ENCODE results near the gene SLC11A2. TPM values are rescaled to one million over a fixed set of nuclear protein-coding genes. Genes with fewer than 3 reads are reported as not detected.

Gene SLC11A2
- total and polyA plus RNA-seq, 2 experiments from 2014 or later = 19.4 to 48.9 TPM

DNA sequence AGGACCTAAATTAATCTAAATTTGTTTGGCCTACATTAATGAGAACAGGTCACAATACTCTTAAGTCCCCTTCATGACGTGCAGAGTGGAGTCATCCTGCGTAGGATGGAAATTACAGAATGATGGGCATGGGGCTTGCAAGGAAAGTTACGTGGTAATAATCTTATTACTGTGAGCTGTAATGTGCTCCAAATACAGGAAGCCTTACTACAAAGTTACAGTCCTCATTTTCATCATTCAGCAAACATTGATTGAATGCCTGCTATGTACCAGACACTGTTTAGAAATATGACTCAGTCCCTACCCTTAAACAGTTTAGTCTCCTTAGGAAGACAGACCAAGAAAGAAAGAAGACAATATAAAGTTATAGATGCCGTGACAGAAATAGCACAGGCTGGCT, 64.5 kb downstream of the SLC11A2 start:
- ATAC-seq (no peak), DNase-seq (ENCODE audit: low spot score) (no peak)
- H3K4me1 ChIP-seq (ENCODE audit: insufficient read depth) = no peaks in the 10 kb centered on the region
- H4K20me1 ChIP-seq (replicated peaks; ENCODE audit: insufficient read depth) = no peaks in the 10 kb centered on the region
- no peaks in the 10 kb centered on the region for H3K9me2 ChIP-seq (ENCODE audit: insufficient read depth)
- Mint-ChIP-seq H3K36me3 (ENCODE audit: low read depth) (no peaks in the 10 kb centered on the region), H3K4me1 (no peaks in the 10 kb centered on the region), H3K9me3 (no peaks in the 10 kb centered on the region; the same call in 2 of the 3 replicates), H3K27ac (no peak overlapping the region), H3K4me3 (no peak overlapping the region), H3K27me3 (ENCODE audit: insufficient read depth, low read depth, poor library complexity) (peaks cover 4% of the 10 kb centered on the region)
- no peaks in the 10 kb centered on the region for H3K36me3 ChIP-seq (ENCODE audit: insufficient read depth)
- TF ChIP-seq ZNF114 (CRISPR knock-in tag; IDR thresholded peaks at IDR 0.05) (no peak), EZH2phosphoT487 (IDR thresholded peaks at IDR 0.05; ENCODE audit: unreplicated experiment) (no peak)
- TF ChIP-seq, protein P1, sequence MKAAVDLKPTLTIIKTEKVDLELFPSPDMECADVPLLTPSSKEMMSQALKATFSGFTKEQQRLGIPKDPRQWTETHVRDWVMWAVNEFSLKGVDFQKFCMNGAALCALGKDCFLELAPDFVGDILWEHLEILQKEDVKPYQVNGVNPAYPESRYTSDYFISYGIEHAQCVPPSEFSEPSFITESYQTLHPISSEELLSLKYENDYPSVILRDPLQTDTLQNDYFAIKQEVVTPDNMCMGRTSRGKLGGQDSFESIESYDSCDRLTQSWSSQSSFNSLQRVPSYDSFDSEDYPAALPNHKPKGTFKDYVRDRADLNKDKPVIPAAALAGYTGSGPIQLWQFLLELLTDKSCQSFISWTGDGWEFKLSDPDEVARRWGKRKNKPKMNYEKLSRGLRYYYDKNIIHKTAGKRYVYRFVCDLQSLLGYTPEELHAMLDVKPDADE (IDR thresholded peaks at IDR 0.05) = no peak
- TF ChIP-seq, protein P2, sequence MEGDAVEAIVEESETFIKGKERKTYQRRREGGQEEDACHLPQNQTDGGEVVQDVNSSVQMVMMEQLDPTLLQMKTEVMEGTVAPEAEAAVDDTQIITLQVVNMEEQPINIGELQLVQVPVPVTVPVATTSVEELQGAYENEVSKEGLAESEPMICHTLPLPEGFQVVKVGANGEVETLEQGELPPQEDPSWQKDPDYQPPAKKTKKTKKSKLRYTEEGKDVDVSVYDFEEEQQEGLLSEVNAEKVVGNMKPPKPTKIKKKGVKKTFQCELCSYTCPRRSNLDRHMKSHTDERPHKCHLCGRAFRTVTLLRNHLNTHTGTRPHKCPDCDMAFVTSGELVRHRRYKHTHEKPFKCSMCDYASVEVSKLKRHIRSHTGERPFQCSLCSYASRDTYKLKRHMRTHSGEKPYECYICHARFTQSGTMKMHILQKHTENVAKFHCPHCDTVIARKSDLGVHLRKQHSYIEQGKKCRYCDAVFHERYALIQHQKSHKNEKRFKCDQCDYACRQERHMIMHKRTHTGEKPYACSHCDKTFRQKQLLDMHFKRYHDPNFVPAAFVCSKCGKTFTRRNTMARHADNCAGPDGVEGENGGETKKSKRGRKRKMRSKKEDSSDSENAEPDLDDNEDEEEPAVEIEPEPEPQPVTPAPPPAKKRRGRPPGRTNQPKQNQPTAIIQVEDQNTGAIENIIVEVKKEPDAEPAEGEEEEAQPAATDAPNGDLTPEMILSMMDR (conservative IDR thresholded peaks at IDR 0.05; ENCODE audit: low read depth in 2 of 2) = no peak
- H3K79me2 ChIP-seq (replicated peaks; ENCODE audit: insufficient read depth) = no peaks in the 10 kb centered on the region
- no peak overlapping the region for H3K27ac ChIP-seq (ENCODE audit: low read depth)
- H3K4me3 ChIP-seq = no peak overlapping the region
- H3K27me3 ChIP-seq (ENCODE audit: insufficient read depth) = no peaks in the 10 kb centered on the region
- H3F3A ChIP-seq (replicated peaks; ENCODE audit: low read depth) = no peaks in the 10 kb centered on the region
- H2AFZ ChIP-seq = no peak overlapping the region
- no peak overlapping the region for H3K4me2 ChIP-seq

DNA sequence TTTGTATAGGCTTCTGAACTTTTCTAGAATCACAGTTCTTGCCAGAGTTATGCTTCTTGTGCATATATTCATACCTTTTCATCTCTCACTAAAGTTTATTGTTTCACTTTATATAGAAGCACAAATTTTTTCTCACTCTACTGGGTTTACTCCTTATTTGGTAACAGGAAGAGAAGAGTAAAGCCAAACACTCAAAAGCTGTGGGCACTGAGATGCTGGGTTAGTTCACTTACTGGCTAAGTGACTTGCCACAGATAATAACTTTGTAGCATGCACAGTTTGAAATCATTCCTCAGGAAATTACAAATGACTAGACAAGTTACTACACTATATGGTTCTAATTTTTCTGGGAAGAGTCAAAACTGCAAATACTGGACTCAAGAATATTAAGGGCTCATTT, 66.1 kb downstream of the SLC11A2 start:
- no peak overlapping the region for H2AFZ ChIP-seq
- DNase-seq (ENCODE audit: low spot score) (no peak), ATAC-seq (no peak)
- H3K27ac Mint-ChIP-seq = no peak overlapping the region
- H3K4me1 Mint-ChIP-seq = no peaks in the 10 kb centered on the region
- H3K36me3 ChIP-seq (ENCODE audit: insufficient read depth) = no peaks in the 10 kb centered on the region
- H4K20me1 ChIP-seq (replicated peaks; ENCODE audit: insufficient read depth) = no peaks in the 10 kb centered on the region
- no peak overlapping the region for H3K4me2 ChIP-seq
- no peaks in the 10 kb centered on the region for H3K79me2 ChIP-seq (replicated peaks; ENCODE audit: insufficient read depth)
- no peaks in the 10 kb centered on the region for H3K27me3 ChIP-seq (ENCODE audit: insufficient read depth)
- H3K4me3 Mint-ChIP-seq = no peak overlapping the region
- H3K9me3 Mint-ChIP-seq = no peaks in the 10 kb centered on the region; the same call in 2 of the 3 replicates
- H3K36me3 Mint-ChIP-seq (ENCODE audit: low read depth) = no peaks in the 10 kb centered on the region
- H3K27me3 Mint-ChIP-seq (ENCODE audit: insufficient read depth, low read depth, poor library complexity) = peaks cover 3% of the 10 kb centered on the region
- H3F3A ChIP-seq (replicated peaks; ENCODE audit: low read depth) = no peaks in the 10 kb centered on the region
- H3K4me1 ChIP-seq (ENCODE audit: insufficient read depth) = no peaks in the 10 kb centered on the region
- no peak overlapping the region for H3K27ac ChIP-seq (ENCODE audit: low read depth)
- no peak overlapping the region for H3K4me3 ChIP-seq
- no peaks in the 10 kb centered on the region for H3K9me2 ChIP-seq (ENCODE audit: insufficient read depth)
- TF ChIP-seq, protein P3, sequence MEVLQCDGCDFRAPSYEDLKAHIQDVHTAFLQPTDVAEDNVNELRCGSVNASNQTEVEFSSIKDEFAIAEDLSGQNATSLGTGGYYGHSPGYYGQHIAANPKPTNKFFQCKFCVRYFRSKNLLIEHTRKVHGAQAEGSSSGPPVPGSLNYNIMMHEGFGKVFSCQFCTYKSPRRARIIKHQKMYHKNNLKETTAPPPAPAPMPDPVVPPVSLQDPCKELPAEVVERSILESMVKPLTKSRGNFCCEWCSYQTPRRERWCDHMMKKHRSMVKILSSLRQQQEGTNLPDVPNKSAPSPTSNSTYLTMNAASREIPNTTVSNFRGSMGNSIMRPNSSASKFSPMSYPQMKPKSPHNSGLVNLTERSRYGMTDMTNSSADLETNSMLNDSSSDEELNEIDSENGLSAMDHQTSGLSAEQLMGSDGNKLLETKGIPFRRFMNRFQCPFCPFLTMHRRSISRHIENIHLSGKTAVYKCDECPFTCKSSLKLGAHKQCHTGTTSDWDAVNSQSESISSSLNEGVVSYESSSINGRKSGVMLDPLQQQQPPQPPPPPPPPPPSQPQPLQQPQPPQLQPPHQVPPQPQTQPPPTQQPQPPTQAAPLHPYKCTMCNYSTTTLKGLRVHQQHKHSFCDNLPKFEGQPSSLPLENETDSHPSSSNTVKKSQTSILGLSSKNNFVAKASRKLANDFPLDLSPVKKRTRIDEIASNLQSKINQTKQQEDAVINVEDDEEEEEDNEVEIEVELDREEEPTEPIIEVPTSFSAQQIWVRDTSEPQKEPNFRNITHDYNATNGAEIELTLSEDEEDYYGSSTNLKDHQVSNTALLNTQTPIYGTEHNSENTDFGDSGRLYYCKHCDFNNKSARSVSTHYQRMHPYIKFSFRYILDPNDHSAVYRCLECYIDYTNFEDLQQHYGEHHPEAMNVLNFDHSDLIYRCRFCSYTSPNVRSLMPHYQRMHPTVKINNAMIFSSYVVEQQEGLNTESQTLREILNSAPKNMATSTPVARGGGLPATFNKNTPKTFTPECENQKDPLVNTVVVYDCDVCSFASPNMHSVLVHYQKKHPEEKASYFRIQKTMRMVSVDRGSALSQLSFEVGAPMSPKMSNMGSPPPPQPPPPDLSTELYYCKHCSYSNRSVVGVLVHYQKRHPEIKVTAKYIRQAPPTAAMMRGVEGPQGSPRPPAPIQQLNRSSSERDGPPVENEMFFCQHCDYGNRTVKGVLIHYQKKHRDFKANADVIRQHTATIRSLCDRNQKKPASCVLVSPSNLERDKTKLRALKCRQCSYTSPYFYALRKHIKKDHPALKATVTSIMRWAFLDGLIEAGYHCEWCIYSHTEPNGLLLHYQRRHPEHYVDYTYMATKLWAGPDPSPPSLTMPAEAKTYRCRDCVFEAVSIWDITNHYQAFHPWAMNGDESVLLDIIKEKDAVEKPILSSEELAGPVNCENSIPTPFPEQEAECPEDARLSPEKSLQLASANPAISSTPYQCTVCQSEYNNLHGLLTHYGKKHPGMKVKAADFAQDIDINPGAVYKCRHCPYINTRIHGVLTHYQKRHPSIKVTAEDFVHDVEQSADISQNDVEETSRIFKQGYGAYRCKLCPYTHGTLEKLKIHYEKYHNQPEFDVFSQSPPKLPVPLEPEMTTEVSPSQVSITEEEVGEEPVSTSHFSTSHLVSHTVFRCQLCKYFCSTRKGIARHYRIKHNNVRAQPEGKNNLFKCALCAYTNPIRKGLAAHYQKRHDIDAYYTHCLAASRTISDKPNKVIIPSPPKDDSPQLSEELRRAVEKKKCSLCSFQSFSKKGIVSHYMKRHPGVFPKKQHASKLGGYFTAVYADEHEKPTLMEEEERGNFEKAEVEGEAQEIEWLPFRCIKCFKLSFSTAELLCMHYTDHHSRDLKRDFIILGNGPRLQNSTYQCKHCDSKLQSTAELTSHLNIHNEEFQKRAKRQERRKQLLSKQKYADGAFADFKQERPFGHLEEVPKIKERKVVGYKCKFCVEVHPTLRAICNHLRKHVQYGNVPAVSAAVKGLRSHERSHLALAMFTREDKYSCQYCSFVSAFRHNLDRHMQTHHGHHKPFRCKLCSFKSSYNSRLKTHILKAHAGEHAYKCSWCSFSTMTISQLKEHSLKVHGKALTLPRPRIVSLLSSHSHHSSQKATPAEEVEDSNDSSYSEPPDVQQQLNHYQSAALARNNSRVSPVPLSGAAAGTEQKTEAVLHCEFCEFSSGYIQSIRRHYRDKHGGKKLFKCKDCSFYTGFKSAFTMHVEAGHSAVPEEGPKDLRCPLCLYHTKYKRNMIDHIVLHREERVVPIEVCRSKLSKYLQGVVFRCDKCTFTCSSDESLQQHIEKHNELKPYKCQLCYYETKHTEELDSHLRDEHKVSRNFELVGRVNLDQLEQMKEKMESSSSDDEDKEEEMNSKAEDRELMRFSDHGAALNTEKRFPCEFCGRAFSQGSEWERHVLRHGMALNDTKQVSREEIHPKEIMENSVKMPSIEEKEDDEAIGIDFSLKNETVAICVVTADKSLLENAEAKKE (CRISPR knock-in tag; IDR thresholded peaks at IDR 0.05) = no peak
- TF ChIP-seq, protein P1 (IDR thresholded peaks at IDR 0.05) = no peak
- TF ChIP-seq POLR2AphosphoS5 (IDR thresholded peaks at IDR 0.05; ENCODE audit: low read depth) (no peak), ZNF331 (CRISPR knock-in tag; IDR thresholded peaks at IDR 0.05; ENCODE audit: low read depth) (no peak)
- TF ChIP-seq, protein P4, sequence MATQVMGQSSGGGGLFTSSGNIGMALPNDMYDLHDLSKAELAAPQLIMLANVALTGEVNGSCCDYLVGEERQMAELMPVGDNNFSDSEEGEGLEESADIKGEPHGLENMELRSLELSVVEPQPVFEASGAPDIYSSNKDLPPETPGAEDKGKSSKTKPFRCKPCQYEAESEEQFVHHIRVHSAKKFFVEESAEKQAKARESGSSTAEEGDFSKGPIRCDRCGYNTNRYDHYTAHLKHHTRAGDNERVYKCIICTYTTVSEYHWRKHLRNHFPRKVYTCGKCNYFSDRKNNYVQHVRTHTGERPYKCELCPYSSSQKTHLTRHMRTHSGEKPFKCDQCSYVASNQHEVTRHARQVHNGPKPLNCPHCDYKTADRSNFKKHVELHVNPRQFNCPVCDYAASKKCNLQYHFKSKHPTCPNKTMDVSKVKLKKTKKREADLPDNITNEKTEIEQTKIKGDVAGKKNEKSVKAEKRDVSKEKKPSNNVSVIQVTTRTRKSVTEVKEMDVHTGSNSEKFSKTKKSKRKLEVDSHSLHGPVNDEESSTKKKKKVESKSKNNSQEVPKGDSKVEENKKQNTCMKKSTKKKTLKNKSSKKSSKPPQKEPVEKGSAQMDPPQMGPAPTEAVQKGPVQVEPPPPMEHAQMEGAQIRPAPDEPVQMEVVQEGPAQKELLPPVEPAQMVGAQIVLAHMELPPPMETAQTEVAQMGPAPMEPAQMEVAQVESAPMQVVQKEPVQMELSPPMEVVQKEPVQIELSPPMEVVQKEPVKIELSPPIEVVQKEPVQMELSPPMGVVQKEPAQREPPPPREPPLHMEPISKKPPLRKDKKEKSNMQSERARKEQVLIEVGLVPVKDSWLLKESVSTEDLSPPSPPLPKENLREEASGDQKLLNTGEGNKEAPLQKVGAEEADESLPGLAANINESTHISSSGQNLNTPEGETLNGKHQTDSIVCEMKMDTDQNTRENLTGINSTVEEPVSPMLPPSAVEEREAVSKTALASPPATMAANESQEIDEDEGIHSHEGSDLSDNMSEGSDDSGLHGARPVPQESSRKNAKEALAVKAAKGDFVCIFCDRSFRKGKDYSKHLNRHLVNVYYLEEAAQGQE (IDR thresholded peaks at IDR 0.05; ENCODE audit: unreplicated experiment) = no peak

All from GM23338 (cell line).